ENCODE results near the gene ABLIM3. TPM values are rescaled to one million over a fixed set of nuclear protein-coding genes. Genes with fewer than 3 reads are reported as not detected.

Gene ABLIM3
- total RNA-seq, 1 experiment from 2014 or later, result 14.3 TPM

- POLR2A ChIA-PET, result no interaction called here
These were observed 70.3 kb downstream of the ABLIM3 start for GRCh38 chr5:149211566-149211965.

DNA sequence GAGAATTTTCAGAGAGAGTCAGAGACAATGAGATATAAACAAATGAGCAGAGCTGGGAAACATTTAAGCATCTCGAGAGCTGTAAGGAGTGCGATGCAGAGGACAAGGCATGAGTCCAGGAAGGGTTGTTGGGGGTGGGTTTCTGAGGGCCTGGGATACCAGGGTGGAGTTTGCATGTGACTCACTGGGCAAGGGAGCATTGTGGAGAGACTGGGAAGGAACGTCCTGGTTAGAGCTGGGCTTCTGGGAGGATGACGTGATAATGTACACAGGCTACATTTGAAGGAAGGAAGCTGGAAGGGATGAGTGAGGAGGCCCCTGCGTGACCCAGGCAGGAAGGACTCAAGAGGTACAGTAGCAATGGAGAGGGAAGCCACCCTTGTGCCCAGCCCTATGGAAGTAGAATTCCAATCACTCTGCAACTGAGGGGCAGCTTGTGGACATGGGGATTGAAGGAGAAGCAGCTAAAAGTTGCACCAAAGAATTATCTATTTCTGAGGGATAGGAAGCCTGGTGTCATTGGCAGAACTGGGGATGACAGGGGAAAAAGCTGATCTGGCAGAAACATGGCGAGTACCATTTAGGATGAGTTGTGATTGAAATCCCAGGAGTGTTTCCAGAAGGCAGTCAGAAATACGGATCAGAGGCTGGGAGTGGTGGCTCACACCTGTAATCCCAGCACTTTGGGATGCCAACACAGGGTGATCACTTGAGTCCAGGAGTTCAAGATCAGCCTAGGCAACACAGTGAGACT lies 71.1 kb downstream of the ABLIM3 start:
- Histone ChIP-seq H3K4me1 (ENCODE audit: control insufficient read depth in 1 of 2, insufficient read depth in 2 of 2, low read length in 2 of 2) (peaks cover 17 to 43% of the 10 kb centered on the region in 2 experiments), H3K27ac (ENCODE audit: low read depth, low read length) (no peak overlapping the region), H3K9me2 (ENCODE audit: insufficient read depth) (peaks cover 3% of the 10 kb centered on the region; the same call in 1 of the 2 replicates), H4K20me1 (ENCODE audit: insufficient read depth) (no peaks in the 10 kb centered on the region), H3K36me3 (ENCODE audit: control insufficient read depth in 1 of 2, insufficient read depth in 2 of 2, low read length in 2 of 2) (no peaks in the 10 kb centered on the region), H3K79me2 (ENCODE audit: insufficient read depth, low read length) (no peaks in the 10 kb centered on the region), H3K9ac (ENCODE audit: low read length) (no peak overlapping the region), H3K9me3 (ENCODE audit: control insufficient read depth in 1 of 2, insufficient read depth in 1 of 2, low read depth in 1 of 2, low read length in 2 of 2) (no peaks in the 10 kb centered on the region), H3K27me3 (ENCODE audit: insufficient read depth, low read length) (no peaks in the 10 kb centered on the region), H3K4me2 (ENCODE audit: low read length) (no peak overlapping the region), H3K4me3 (replicated peaks in 1 of 2; ENCODE audit: low read depth in 1 of 2, low read length in 2 of 2) (no peak overlapping the region), H2AFZ (ENCODE audit: low read depth, low read length, poor library complexity, severe bottlenecking) (no peak overlapping the region)
- ChIA-PET CTCF (no interaction called here), RAD21 (ENCODE audit: low non-redundant PET in 1 of 2, low total read pairs in 2 of 2, uncharacterized antibody in 2 of 2, unreplicated experiment in 2 of 2) (no interaction called here), POLR2A (interaction anchor here (0.6 kb wide), 1 partner anchor 109 kb away, joined by 3 read pairs; no protein-coding TSS in a partner anchor)
- DNase-seq (ENCODE audit: low read depth, low spot score) (no peak), ATAC-seq (no peak)
- BruUV-seq (replicated peaks), result no TSS peak
- intact Hi-C loops (cut with micrococcal nuclease), result no loop called here
- TF ChIP-seq EZH2 (IDR thresholded peaks at IDR 0.05), result no peak
- TF ChIP-seq, protein P1, sequence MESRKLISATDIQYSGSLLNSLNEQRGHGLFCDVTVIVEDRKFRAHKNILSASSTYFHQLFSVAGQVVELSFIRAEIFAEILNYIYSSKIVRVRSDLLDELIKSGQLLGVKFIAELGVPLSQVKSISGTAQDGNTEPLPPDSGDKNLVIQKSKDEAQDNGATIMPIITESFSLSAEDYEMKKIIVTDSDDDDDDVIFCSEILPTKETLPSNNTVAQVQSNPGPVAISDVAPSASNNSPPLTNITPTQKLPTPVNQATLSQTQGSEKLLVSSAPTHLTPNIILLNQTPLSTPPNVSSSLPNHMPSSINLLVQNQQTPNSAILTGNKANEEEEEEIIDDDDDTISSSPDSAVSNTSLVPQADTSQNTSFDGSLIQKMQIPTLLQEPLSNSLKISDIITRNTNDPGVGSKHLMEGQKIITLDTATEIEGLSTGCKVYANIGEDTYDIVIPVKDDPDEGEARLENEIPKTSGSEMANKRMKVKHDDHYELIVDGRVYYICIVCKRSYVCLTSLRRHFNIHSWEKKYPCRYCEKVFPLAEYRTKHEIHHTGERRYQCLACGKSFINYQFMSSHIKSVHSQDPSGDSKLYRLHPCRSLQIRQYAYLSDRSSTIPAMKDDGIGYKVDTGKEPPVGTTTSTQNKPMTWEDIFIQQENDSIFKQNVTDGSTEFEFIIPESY (IDR thresholded peaks at IDR 0.05; ENCODE audit: extremely low read depth, insufficient replicate concordance, low read length), result no peak
- TF ChIP-seq, protein P2, sequence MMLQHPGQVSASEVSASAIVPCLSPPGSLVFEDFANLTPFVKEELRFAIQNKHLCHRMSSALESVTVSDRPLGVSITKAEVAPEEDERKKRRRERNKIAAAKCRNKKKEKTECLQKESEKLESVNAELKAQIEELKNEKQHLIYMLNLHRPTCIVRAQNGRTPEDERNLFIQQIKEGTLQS (IDR thresholded peaks at IDR 0.05), result no peak
- no peak for TF ChIP-seq POLR2AphosphoS5 (IDR thresholded peaks at IDR 0.05; ENCODE audit: low read depth, low read length)
- no peak for TF ChIP-seq CEBPB (IDR thresholded peaks at IDR 0.05; ENCODE audit: low read depth)
- TF ChIP-seq CTCF (IDR thresholded peaks at IDR 0.05 in 2 of 3, conservative IDR thresholded peaks at IDR 0.05 in 1 of 3; ENCODE audit: borderline replicate concordance in 1 of 3, insufficient read depth in 1 of 3, low read depth in 2 of 3, low read length in 2 of 3), result no peak
- TF ChIP-seq ELF1 (IDR thresholded peaks at IDR 0.05; ENCODE audit: borderline replicate concordance, low read depth), result no peak
- no peak for TF ChIP-seq ZNF274 (IDR thresholded peaks at IDR 0.05; ENCODE audit: low read depth, low read length)
- no peak for TF ChIP-seq POLR2A (IDR thresholded peaks at IDR 0.05; ENCODE audit: borderline replicate concordance, extremely low read depth, insufficient read depth, insufficient read length)
- no peak for TF ChIP-seq SP1 (IDR thresholded peaks at IDR 0.05; ENCODE audit: low read depth)
- TF ChIP-seq TCF7L2 (IDR thresholded peaks at IDR 0.05; ENCODE audit: borderline replicate concordance, extremely low read depth, insufficient read depth, insufficient read length), result no peak
- TF ChIP-seq ZFX (IDR thresholded peaks at IDR 0.05), result no peak
- TF ChIP-seq EZH2phosphoT487 (IDR thresholded peaks at IDR 0.05; ENCODE audit: borderline replicate concordance), result no peak

More at GRCh38 chr5:149211566-149211965, 70.3 kb downstream of the ABLIM3 start:
- H4K20me1 ChIP-seq (ENCODE audit: insufficient read depth), result no peaks in the 10 kb centered on the region
- H3K27ac ChIP-seq (ENCODE audit: low read depth, low read length), result no peak overlapping the region
- ATAC-seq (no peak), DNase-seq (ENCODE audit: low read depth, low spot score) (no peak)
- TF ChIP-seq POLR2A (IDR thresholded peaks at IDR 0.05; ENCODE audit: borderline replicate concordance, extremely low read depth, insufficient read depth, insufficient read length), result no peak
- TF ChIP-seq FOSL1 (IDR thresholded peaks at IDR 0.05; ENCODE audit: low read depth), result no peak
- 0 out of 2 replicates have a peak, but pooled peaks have one; percentile 27 for TF ChIP-seq MAX (IDR thresholded peaks at IDR 0.05)
- intact Hi-C loops (cut with micrococcal nuclease), result no loop called here
- no peaks in the 10 kb centered on the region for H3K36me3 ChIP-seq (ENCODE audit: control insufficient read depth in 1 of 2, insufficient read depth in 2 of 2, low read length in 2 of 2)
- no peak overlapping the region for H3K4me3 ChIP-seq (replicated peaks in 1 of 2; ENCODE audit: low read depth in 1 of 2, low read length in 2 of 2)
- H3K4me2 ChIP-seq (ENCODE audit: low read length), result peak overlapping the region; percentile 15
- H3K4me1 ChIP-seq (ENCODE audit: control insufficient read depth in 1 of 2, insufficient read depth in 2 of 2, low read length in 2 of 2), result peaks cover 17 to 43% of the 10 kb centered on the region in 2 experiments
- ChIA-PET RAD21 (ENCODE audit: low non-redundant PET in 1 of 2, low total read pairs in 2 of 2, uncharacterized antibody in 2 of 2, unreplicated experiment in 2 of 2) (no interaction called here), CTCF (no interaction called here)
- H3K79me2 ChIP-seq (ENCODE audit: insufficient read depth, low read length), result no peaks in the 10 kb centered on the region
- H3K27me3 ChIP-seq (ENCODE audit: insufficient read depth, low read length), result no peaks in the 10 kb centered on the region
- no peaks in the 10 kb centered on the region for H3K9me3 ChIP-seq (ENCODE audit: control insufficient read depth in 1 of 2, insufficient read depth in 1 of 2, low read depth in 1 of 2, low read length in 2 of 2)
- peaks cover 3% of the 10 kb centered on the region; the same call in 1 of the 2 replicates for H3K9me2 ChIP-seq (ENCODE audit: insufficient read depth)
- no TSS peak for BruUV-seq (replicated peaks)
- no peak overlapping the region; the same call in 1 of the 2 replicates for H3K9ac ChIP-seq (ENCODE audit: low read length)
- no peak overlapping the region for H2AFZ ChIP-seq (ENCODE audit: low read depth, low read length, poor library complexity, severe bottlenecking)

Measured in HCT116 (cell line).